Raji (cell line): ENCODE measurements around the gene ERC1.

Experiments used
- POLR2A ChIP-seq: IDR thresholded peaks from 2 replicates; pipeline ENCODE4 v1.6.1; 2011; ENCODE audit warnings: low read depth, low read length, control low read depth; ENCODE audit not compliant: insufficient read depth

The ERC1 gene

GRCh38 chr12:1246637-1247036 is 255.6 kb downstream of the ERC1 start:
- TF ChIP-seq POLR2A, result no peak

- no peak for TF ChIP-seq POLR2A
Measured at GRCh38 chr12:1250641-1251040, 259.6 kb downstream of the ERC1 start.

GRCh38 chr12:1252758-1253157 is 261.7 kb downstream of the ERC1 start:
- TF ChIP-seq POLR2A, result no peak

GRCh38 chr12:1256285-1256684 is 265.3 kb downstream of the ERC1 start:
- no peak for TF ChIP-seq POLR2A

GRCh38 chr12:1256991-1257390 is 266.0 kb downstream of the ERC1 start:
- no peak for TF ChIP-seq POLR2A

GRCh38 chr12:1262011-1262410 is 271.0 kb downstream of the ERC1 start:
- TF ChIP-seq POLR2A, result no peak

- no peak for TF ChIP-seq POLR2A
Measured at GRCh38 chr12:1267243-1267642, 276.2 kb downstream of the ERC1 start.

GRCh38 chr12:1272142-1272541 is 281.1 kb downstream of the ERC1 start:
- no peak for TF ChIP-seq POLR2A

GRCh38 chr12:1273051-1273450 is 282.0 kb downstream of the ERC1 start:
- no peak for TF ChIP-seq POLR2A

- TF ChIP-seq POLR2A, result no peak
Measured at GRCh38 chr12:1277905-1278304, 286.9 kb downstream of the ERC1 start.

GRCh38 chr12:1279050-1279449 is 288.0 kb downstream of the ERC1 start:
- TF ChIP-seq POLR2A, result no peak

GRCh38 chr12:1280059-1280458 is 289.0 kb downstream of the ERC1 start:
- no peak for TF ChIP-seq POLR2A

- no peak for TF ChIP-seq POLR2A
Measured at GRCh38 chr12:1281683-1282366, 290.8 kb downstream of the ERC1 start.

- TF ChIP-seq POLR2A, result no peak
Measured at GRCh38 chr12:1282670-1283315, 291.8 kb downstream of the ERC1 start.

- TF ChIP-seq POLR2A, result no peak
Measured at GRCh38 chr12:1283316-1283715, 292.3 kb downstream of the ERC1 start.

GRCh38 chr12:1284611-1285010 is 293.6 kb downstream of the ERC1 start:
- TF ChIP-seq POLR2A, result no peak
